Esophagus squamous epithelium (tissue), 5 donors: ENCODE results near the gene UBE2L3. TPM values are rescaled to one million over a fixed set of nuclear protein-coding genes. Genes with fewer than 3 reads are reported as not detected.
"Not testable (repeated sequence)": the region's sequence is repeated elsewhere in the genome, so short reads cannot be mapped to it uniquely, and the experiment has no call there.

Source experiments
- DNase-seq: peaks from one replicate; lab custom pipeline; 2025; lab: John Stamatoyannopoulos, UW
- H3K27ac ChIP-seq, 4 donors: fragments of 200-600 bp; sonication (generic); one replicate each; pipeline ENCODE4 v1.5.1; 2016 to 2019; ENCODE audit warnings: mild to moderate bottlenecking in 1 of 4
- H3K27me3 ChIP-seq, 4 donors: fragments of 200-600 bp; sonication (generic); 1 replicate in 3 of 4; 2 replicates in 1 of 4; pipeline versions ENCODE4 v1.5.1 to v1.6.0; 2017 to 2021; ENCODE audit warnings: antibody characterized with exemption in 1 of 4
- H3K36me3 ChIP-seq, 3 donors: fragments of 200-600 bp; sonication (generic); one replicate each; pipeline ENCODE4 v1.5.1; 2016 to 2019
- H3K4me1 ChIP-seq, 3 donors: fragments of 200-600 bp; sonication (generic); one replicate each; pipeline ENCODE4 v1.5.1; 2017 to 2019
- H3K4me3 ChIP-seq, 4 donors: fragments of 200-600 bp; sonication (generic); 1 replicate in 3 of 4; 2 replicates in 1 of 4; pipeline ENCODE4 v1.5.1; 2016 to 2019; ENCODE audit warnings: mild to moderate bottlenecking in 2 of 4, moderate library complexity in 1 of 4
- H3K9me3 ChIP-seq, 3 donors: fragments of 200-600 bp; sonication (generic); one replicate each; pipeline ENCODE4 v1.5.1; 2016 to 2019
- CTCF ChIP-seq, 6 experiments: fragments of 450-650 bp in 4 of 6; fragments of 200-600 bp in 2 of 6; sonication (generic) in 2 of 6; IDR thresholded peaks; one replicate each; pipeline ENCODE4 v1.5.1; 2016 to 2019; ENCODE audit warnings: antibody characterized with exemption in 6 of 6, mild to moderate bottlenecking in 4 of 6, moderate library complexity in 4 of 6
- POLR2A ChIP-seq, 4 donors: fragments of 450-650 bp; IDR thresholded peaks; one replicate each; pipeline ENCODE4 v1.6.1; 2017; ENCODE audit warnings: antibody characterized with exemption in 4 of 4, mild to moderate bottlenecking in 4 of 4, moderate library complexity in 3 of 4
- WGBS, 2 donors: methylation state at CpG; one replicate each; pipeline ENCODE4 v1.1.5; 2018; 5-methylcytosine and 5-hydroxymethylcytosine counted together
- intact Hi-C: fragments of 100-400 bp; cut with DNase I; formaldehyde crosslinking; loops from one replicate; pipeline ENCODE4 v1.15.0; 2022
- total RNA-seq, 4 donors: library from RNA; depleted of rRNA; stranded (reverse); fragments of >200 nt; gene quantifications; one replicate each; pipeline ENCODE4 v1.1.0, GENCODE V29; 2016
- donor health status: DM: yes; HTN: yes; CAD: no.

The UBE2L3 gene
- total RNA-seq, 4 donors from 2014 or later, result 34.7 to 53.8 (median 44.7) TPM

GRCh38 chr22:21592422-21592821, 24.9 kb downstream of the UBE2L3 start:
- no peaks in the 10 kb centered on the region for H3K27me3 ChIP-seq
- no peak for DNase-seq
- H3K4me3 ChIP-seq, result no peak overlapping the region
- H3K36me3 ChIP-seq, result peaks cover 0 to 55% (median 13%) of the 10 kb centered on the region in 3 donors
- intact Hi-C loops, result no loop called here
- peaks cover 15 to 52% (median 34%) of the 10 kb centered on the region in 3 donors for H3K4me1 ChIP-seq
- 90 to 100% methylated on average over 1 to 3 of the region's 3 CpGs for WGBS, 2 donors
- H3K27ac ChIP-seq, result no peak overlapping the region
- H3K9me3 ChIP-seq, result no peaks in the 10 kb centered on the region
- TF ChIP-seq CTCF (IDR thresholded peaks at IDR 0.05), result no peak

- Histone ChIP-seq H3K9me3 (no peaks in the 10 kb centered on the region), H3K4me3 (no peak overlapping the region), H3K36me3 (peaks cover 0 to 54% (median 13%) of the 10 kb centered on the region in 3 donors), H3K27me3 (no peaks in the 10 kb centered on the region), H3K27ac (no peak overlapping the region), H3K4me1 (peaks cover 10 to 40% (median 22%) of the 10 kb centered on the region in 3 donors)
- intact Hi-C loops, result no loop called here
- TF ChIP-seq POLR2A (IDR thresholded peaks at IDR 0.05) (no peak), CTCF (IDR thresholded peaks at IDR 0.05) (peak in 1 of 6 experiments; percentile 39)
- WGBS, 2 donors, result 82 to 83% methylated on average over 11 of the region's 11 CpGs
- DNase-seq, result no peak
Measured at GRCh38 chr22:21593406-21594232, 26.1 kb downstream of the UBE2L3 start.

- H3K27me3 ChIP-seq, result no peaks in the 10 kb centered on the region
- DNase-seq, result no peak
- no peak overlapping the region for H3K4me3 ChIP-seq
- peaks cover 10 to 39% (median 19%) of the 10 kb centered on the region in 3 donors for H3K4me1 ChIP-seq
- H3K9me3 ChIP-seq, result no peaks in the 10 kb centered on the region
- 83 to 89% methylated on average over 3 to 5 of the region's 5 CpGs for WGBS, 2 donors
- H3K27ac ChIP-seq, result no peak overlapping the region
- intact Hi-C loops, result no loop called here
- peaks cover 0 to 65% (median 13%) of the 10 kb centered on the region in 3 donors for H3K36me3 ChIP-seq
- TF ChIP-seq CTCF (IDR thresholded peaks at IDR 0.05), result no peak
- no peak for TF ChIP-seq POLR2A (IDR thresholded peaks at IDR 0.05)
Measured at GRCh38 chr22:21594865-21595452, 27.4 kb downstream of the UBE2L3 start.

GRCh38 chr22:21596356-21597135, 29.0 kb downstream of the UBE2L3 start:
- H3K4me1 ChIP-seq, result peaks cover 0 to 23% (median 8%) of the 10 kb centered on the region in 3 donors
- H3K9me3 ChIP-seq, DNase-seq, intact Hi-C loops, H3K4me3 ChIP-seq, H3K27me3 ChIP-seq, H3K27ac ChIP-seq: not testable (repeated sequence)
- whole genome bisulfite sequencing, 2 donors, result 88 to 95% methylated on average over 13 of the region's 13 CpGs
- H3K36me3 ChIP-seq, result peaks cover 0 to 71% (median 13%) of the 10 kb centered on the region in 3 donors

- Histone ChIP-seq H3K4me3 (no peak overlapping the region), H3K36me3 (peaks cover 5 to 73% (median 11%) of the 10 kb centered on the region in 3 donors), H3K27ac (no peak overlapping the region), H3K4me1 (peaks cover 0 to 16% (median 0%) of the 10 kb centered on the region in 3 donors), H3K27me3 (no peaks in the 10 kb centered on the region), H3K9me3 (no peaks in the 10 kb centered on the region)
- intact Hi-C loops, result no loop called here
- 82 to 86% methylated on average over 3 of the region's 3 CpGs for WGBS, 2 donors
- no peak for DNase-seq
- TF ChIP-seq CTCF (IDR thresholded peaks at IDR 0.05), result no peak
- TF ChIP-seq POLR2A (IDR thresholded peaks at IDR 0.05), result no peak
Measured at GRCh38 chr22:21598302-21598701, 30.8 kb downstream of the UBE2L3 start.
